Thyroid gland (tissue), 4 donors: ENCODE data around the gene SASH3.

Experiments
- CTCF ChIP-seq, 6 experiments: fragments of 200-600 bp in 3 of 6; fragments of 450-650 bp in 3 of 6; sonication (generic) in 3 of 6; IDR thresholded peaks; one replicate each; pipeline ENCODE4 v1.5.1; 2016 to 2019; ENCODE audit warnings: antibody characterized with exemption in 6 of 6, mild to moderate bottlenecking in 2 of 6, inconsistent platforms in 1 of 6, moderate library complexity in 1 of 6
- POLR2A ChIP-seq, 2 donors: fragments of 450-650 bp; IDR thresholded peaks; one replicate each; pipeline ENCODE4 v1.6.1; 2017; ENCODE audit warnings: antibody characterized with exemption in 2 of 2, mild to moderate bottlenecking in 2 of 2, moderate library complexity in 1 of 2

GRCh38 chrX:129797251-129797906 lies 17.6 kb downstream of the SASH3 start:
- TF ChIP-seq CTCF (IDR thresholded peaks at IDR 0.05): no peak
- TF ChIP-seq POLR2A (IDR thresholded peaks at IDR 0.05): no peak
